A673 (cell line): ENCODE measurements around the gene MYO18A. TPM values are rescaled to one million over a fixed set of nuclear protein-coding genes. Genes with fewer than 3 reads are reported as not detected.

Source experiments
- BruUV-seq: library from RNA; stranded (reverse); fragments of 400-500 nt; replicated peaks from 2 replicates; lab custom pipeline; 2021; lab: Mats Ljungman, UMichigan
- CTCF ChIA-PET: fragments of 300-600 bp; sonication (Branson Sonifier 250); formaldehyde crosslinking; loops from one replicate; lab custom pipeline; 2022; ENCODE audit warnings: antibody characterized with exemption; lab: Charles Lee
- POLR2A ChIA-PET: fragments of 300-600 bp; sonication (Branson Sonifier 250); formaldehyde crosslinking; loops from one replicate; lab custom pipeline; 2022; ENCODE audit warnings: antibody characterized with exemption; ENCODE audit not compliant: low non-redundant PET; lab: Charles Lee
- DNase-seq: peaks from one replicate; pipeline ENCODE4 v3.0.0-alpha.2; 2015; ENCODE audit warnings: low spot score
- H3K27ac ChIP-seq: fragments of 200-600 bp; sonication (generic); 2 replicates; pipeline ENCODE4 v1.5.1; 2016; ENCODE audit warnings: mixed run types, low read depth, mild to moderate bottlenecking, mixed read lengths, antibody characterized with exemption, low read length; ENCODE audit not compliant: poor library complexity, severe bottlenecking
- H3K27me3 ChIP-seq: fragments of 200-600 bp; sonication (generic); replicated peaks from 2 replicates; pipeline ENCODE4 v1.6.1; 2017; ENCODE audit warnings: mixed run types, low read depth, mild to moderate bottlenecking, mixed read lengths, antibody characterized with exemption, low read length; ENCODE audit not compliant: insufficient read depth, poor library complexity
- H3K36me3 ChIP-seq: fragments of 200-600 bp; sonication (generic); 2 replicates; pipeline ENCODE4 v1.6.1; 2016; ENCODE audit warnings: mixed run types, mild to moderate bottlenecking, mixed read lengths, antibody characterized with exemption, low read length; ENCODE audit not compliant: insufficient read depth, poor library complexity, severe bottlenecking
- H3K4me1 ChIP-seq: fragments of 200-600 bp; sonication (generic); 2 replicates; pipeline ENCODE4 v1.6.1; 2017; ENCODE audit warnings: mixed run types, mild to moderate bottlenecking, mixed read lengths, antibody characterized with exemption, low read length; ENCODE audit not compliant: insufficient read depth, poor library complexity, severe bottlenecking
- H3K4me3 ChIP-seq: fragments of 200-600 bp; sonication (generic); 2 replicates; pipeline ENCODE4 v1.5.1; 2016; ENCODE audit warnings: low read depth, mixed run types, mild to moderate bottlenecking, mixed read lengths, low read length; ENCODE audit not compliant: poor library complexity, severe bottlenecking
- H3K9me3 ChIP-seq: fragments of 200-600 bp; sonication (generic); 2 replicates; pipeline ENCODE4 v1.6.1; 2016; ENCODE audit warnings: mixed run types, low read depth, mild to moderate bottlenecking, mixed read lengths, antibody characterized with exemption, low read length; ENCODE audit not compliant: poor library complexity, severe bottlenecking
- CTCF ChIP-seq: fragments of 300-800, 200-600 bp; sonication (generic); conservative IDR thresholded peaks from 2 replicates; pipeline ENCODE4 v1.5.1; 2017; ENCODE audit warnings: low read depth, mild to moderate bottlenecking, antibody characterized with exemption, low read length, moderate library complexity, mixed read lengths
- EZH2 ChIP-seq: fragments of 200-600 bp; sonication (generic); IDR thresholded peaks from 2 replicates; pipeline ENCODE4 v1.6.1; 2017; ENCODE audit warnings: borderline replicate concordance, low read depth, mild to moderate bottlenecking, mixed read lengths, antibody characterized with exemption, low read length; ENCODE audit not compliant: poor library complexity, severe bottlenecking
- intact Hi-C: fragments of 100-400 bp; cut with micrococcal nuclease; formaldehyde crosslinking; loops from one replicate; pipeline ENCODE4 v1.10.0; 2022; ENCODE audit not compliant: unreplicated experiment
- total RNA-seq: library from RNA; stranded (reverse); gene quantifications from 2 replicates; pipeline ENCODE4 v1.2.3, GENCODE V29; 2021

The MYO18A gene
- total RNA-seq, 1 experiment from 2014 or later = 26.6 TPM

GRCh38 chr17:29145289-29146073 lies 34.7 kb downstream of the MYO18A start:
- peak overlapping the region; percentile 52 for H3K27ac ChIP-seq
- H3K27me3 ChIP-seq = no peaks in the 10 kb centered on the region
- peak; percentile 83 for DNase-seq
- no peak overlapping the region for H3K4me3 ChIP-seq
- intact Hi-C loops = loop anchor here (2.0 to 5.0 kb wide), 2 partner anchors 73 to 147 kb away; partner anchors contain the start of gene NUFIP2
- TF ChIP-seq CTCF (peak; percentile 64), EZH2 (no peak)
- CTCF ChIA-PET = interaction anchor here (0.6 to 2.2 kb wide), 15 partner anchors 17 to 446 kb away, joined by 3 to 21 read pairs (median 4); partner anchors contain the start of genes MYO18A and TLCD1
- no peaks in the 10 kb centered on the region for H3K36me3 ChIP-seq
- H3K4me1 ChIP-seq = peaks cover 26% of the 10 kb centered on the region
- H3K9me3 ChIP-seq = no peaks in the 10 kb centered on the region
- no TSS peak for BruUV-seq
- POLR2A ChIA-PET = no interaction called here

- H3K27me3 ChIP-seq = no peaks in the 10 kb centered on the region
- TF ChIP-seq CTCF (peak; percentile 46), EZH2 (no peak)
- H3K4me1 ChIP-seq = peaks cover 26% of the 10 kb centered on the region
- CTCF ChIA-PET = interaction anchor here (0.6 to 1.0 kb wide), 2 partner anchors 16 to 20 kb away, joined by 3 to 8 read pairs; no protein-coding TSS in a partner anchor
- no peaks in the 10 kb centered on the region for H3K36me3 ChIP-seq
- DNase-seq = peak; percentile 63
- H3K4me3 ChIP-seq = no peak overlapping the region
- POLR2A ChIA-PET = no interaction called here
- no peaks in the 10 kb centered on the region for H3K9me3 ChIP-seq
- BruUV-seq = no TSS peak
- H3K27ac ChIP-seq = no peak overlapping the region
- intact Hi-C loops = loop anchor here (2.0 kb wide), 1 partner anchor 75 kb away; no protein-coding TSS in a partner anchor
Measured at GRCh38 chr17:29143894-29144293, 36.3 kb downstream of the MYO18A start.

GRCh38 chr17:29141514-29141876 lies 38.7 kb downstream of the MYO18A start:
- CTCF ChIA-PET = interaction anchor here (1.3 kb wide), 1 partner anchor 25 kb away, joined by 11 read pairs; no protein-coding TSS in a partner anchor
- Histone ChIP-seq H3K9me3 (no peaks in the 10 kb centered on the region), H3K4me3 (no peak overlapping the region), H3K4me1 (peaks cover 26% of the 10 kb centered on the region), H3K27ac (peak overlapping the region; percentile 19), H3K27me3 (no peaks in the 10 kb centered on the region), H3K36me3 (no peaks in the 10 kb centered on the region)
- BruUV-seq = no TSS peak
- no peak for TF ChIP-seq EZH2
- DNase-seq = no peak
- intact Hi-C loops = no loop called here
- POLR2A ChIA-PET = no interaction called here
